HCT116 (cell line): Measurements from ENCODE around the gene ZNF143. TPM values are rescaled to one million over a fixed set of nuclear protein-coding genes. Genes with fewer than 3 reads are reported as not detected.

Source experiments
- total RNA-seq: library from RNA; stranded (reverse); gene quantifications from one replicate; pipeline ENCODE4 v1.2.1, GENCODE V29; 2021; ENCODE audit not compliant: unreplicated experiment

The ZNF143 gene
- total RNA-seq, 1 experiment from 2014 or later, result 27.5 TPM

Other genes starting within 250 kb of the ZNF143 start
- gene DENND5A, start 195.7 kb upstream of the ZNF143 start, total RNA-seq, result 48.6 TPM
- 67.2 TPM for gene TMEM41B, start 146.4 kb upstream of the ZNF143 start, total RNA-seq
- 186 TPM for gene IPO7, start 76.4 kb upstream of the ZNF143 start, total RNA-seq
- gene WEE1, start 112.7 kb downstream of the ZNF143 start, total RNA-seq, result 50.8 TPM
- 20.6 TPM for gene SWAP70, start 203.1 kb downstream of the ZNF143 start, total RNA-seq